ENCODE data around the gene ACP2. TPM values are rescaled to one million over a fixed set of nuclear protein-coding genes. Genes with fewer than 3 reads are reported as not detected.

The ACP2 gene
- total RNA-seq, 1 donor from 2014 or later, result 22.5 TPM

DNA sequence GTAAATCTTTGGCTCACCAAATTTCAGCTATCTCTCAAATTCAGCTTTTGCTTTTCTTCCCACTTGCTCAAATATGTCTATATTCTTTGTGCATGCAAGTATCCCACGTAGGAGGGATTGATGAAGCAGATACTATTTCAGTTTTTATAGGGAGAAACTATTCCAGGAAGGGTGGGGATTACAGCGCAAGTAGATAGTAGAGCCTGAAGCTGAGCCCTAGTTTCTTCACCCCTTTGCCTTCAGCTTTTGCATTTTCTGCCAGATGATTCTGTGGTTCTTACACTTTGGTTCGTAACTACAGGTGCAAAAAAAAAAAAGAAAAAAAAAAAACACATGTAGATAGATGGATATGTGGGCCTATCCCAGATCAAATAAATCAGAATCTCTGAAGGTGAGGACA is 3.1 kb upstream of the ACP2 start:
- POLR2A ChIA-PET, result interaction anchor here (0.6 to 1.0 kb wide), 5 partner anchors 17 to 384 kb away, joined by 3 to 5 read pairs (median 4); partner anchors contain the start of gene DDB2
- TF ChIP-seq, protein P1, sequence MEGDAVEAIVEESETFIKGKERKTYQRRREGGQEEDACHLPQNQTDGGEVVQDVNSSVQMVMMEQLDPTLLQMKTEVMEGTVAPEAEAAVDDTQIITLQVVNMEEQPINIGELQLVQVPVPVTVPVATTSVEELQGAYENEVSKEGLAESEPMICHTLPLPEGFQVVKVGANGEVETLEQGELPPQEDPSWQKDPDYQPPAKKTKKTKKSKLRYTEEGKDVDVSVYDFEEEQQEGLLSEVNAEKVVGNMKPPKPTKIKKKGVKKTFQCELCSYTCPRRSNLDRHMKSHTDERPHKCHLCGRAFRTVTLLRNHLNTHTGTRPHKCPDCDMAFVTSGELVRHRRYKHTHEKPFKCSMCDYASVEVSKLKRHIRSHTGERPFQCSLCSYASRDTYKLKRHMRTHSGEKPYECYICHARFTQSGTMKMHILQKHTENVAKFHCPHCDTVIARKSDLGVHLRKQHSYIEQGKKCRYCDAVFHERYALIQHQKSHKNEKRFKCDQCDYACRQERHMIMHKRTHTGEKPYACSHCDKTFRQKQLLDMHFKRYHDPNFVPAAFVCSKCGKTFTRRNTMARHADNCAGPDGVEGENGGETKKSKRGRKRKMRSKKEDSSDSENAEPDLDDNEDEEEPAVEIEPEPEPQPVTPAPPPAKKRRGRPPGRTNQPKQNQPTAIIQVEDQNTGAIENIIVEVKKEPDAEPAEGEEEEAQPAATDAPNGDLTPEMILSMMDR (IDR thresholded peaks at IDR 0.05), result no peak
- CTCF ChIA-PET, result no interaction called here
- Mint-ChIP-seq H3K4me1 (peaks cover 21% of the 10 kb centered on the region), H3K27ac (no peak overlapping the region), H3K36me3 (ENCODE audit: low read depth) (peaks cover 12% of the 10 kb centered on the region), H3K27me3 (no peaks in the 10 kb centered on the region), H3K9me3 (no peaks in the 10 kb centered on the region), H3K4me3 (no peak overlapping the region)
- DNase-seq (no peak), ATAC-seq (ENCODE audit: low read depth) (no peak)
- intact Hi-C loops (cut with micrococcal nuclease), result no loop called here

DNA sequence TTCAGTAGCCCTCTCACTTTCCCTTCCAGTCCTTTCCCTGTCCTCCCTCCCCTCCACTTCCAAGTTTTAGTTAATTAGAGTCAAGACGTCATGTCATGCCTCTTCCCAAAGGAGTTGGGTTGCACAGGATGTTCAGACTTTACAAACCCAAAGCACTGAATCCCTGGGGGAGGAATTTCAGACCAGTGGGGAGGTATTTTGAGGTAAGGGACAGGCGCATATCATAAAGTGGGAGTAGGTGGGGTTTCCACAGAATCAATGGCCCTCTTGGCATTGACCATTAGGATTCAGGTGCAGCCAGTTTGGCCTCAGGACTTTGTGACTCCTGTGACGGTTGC is 733 bp upstream of the ACP2 start:
- intact Hi-C loops (cut with micrococcal nuclease), result no loop called here

DNA sequence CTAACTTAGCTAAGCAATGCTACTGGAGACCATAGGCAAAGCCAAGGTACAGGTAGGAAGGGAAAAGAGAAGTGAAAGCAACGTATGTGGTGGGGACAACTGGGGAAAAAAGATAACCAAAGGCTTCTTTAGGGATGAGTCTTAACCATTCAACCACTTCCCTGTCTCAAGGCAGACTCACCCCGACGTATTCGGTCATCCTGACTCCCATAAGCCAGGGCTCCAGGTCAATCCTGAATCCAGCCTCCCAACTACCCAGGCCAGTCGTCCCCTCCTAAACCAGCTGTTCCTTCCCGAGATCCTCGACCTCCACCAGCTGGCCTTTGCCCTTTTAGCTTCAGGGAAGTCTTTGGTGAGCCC is 330 bp downstream of the ACP2 start:
- peaks cover 21% of the 10 kb centered on the region for H3K4me1 Mint-ChIP-seq
- no peak for DNase-seq
- ATAC-seq (ENCODE audit: low read depth), result peak; percentile 6

More for the DNA sequence above, 733 bp upstream of the ACP2 start:
- Mint-ChIP-seq H3K4me3 (peak overlapping the region; percentile 98), H3K9me3 (no peaks in the 10 kb centered on the region), H3K27me3 (no peaks in the 10 kb centered on the region), H3K36me3 (ENCODE audit: low read depth) (peaks cover 30% of the 10 kb centered on the region), H3K27ac (peak overlapping the region; percentile 98), H3K4me1 (peaks cover 21% of the 10 kb centered on the region)
- no peak for DNase-seq
- TF ChIP-seq, protein P1 (IDR thresholded peaks at IDR 0.05), result no peak
- ATAC-seq (ENCODE audit: low read depth), result no peak
- POLR2A ChIA-PET, result interaction anchor here (1.0 to 2.7 kb wide), 11 partner anchors 16 to 466 kb away, joined by 3 to 77 read pairs (median 6); partner anchors contain the start of genes AGBL2, CSTPP1, DDB2 and MADD
- CTCF ChIA-PET, result interaction anchor here (0.8 to 2.8 kb wide), 2 partner anchors 10 to 34 kb away, joined by 3 to 9 read pairs; partner anchors contain the start of gene DDB2

DNA sequence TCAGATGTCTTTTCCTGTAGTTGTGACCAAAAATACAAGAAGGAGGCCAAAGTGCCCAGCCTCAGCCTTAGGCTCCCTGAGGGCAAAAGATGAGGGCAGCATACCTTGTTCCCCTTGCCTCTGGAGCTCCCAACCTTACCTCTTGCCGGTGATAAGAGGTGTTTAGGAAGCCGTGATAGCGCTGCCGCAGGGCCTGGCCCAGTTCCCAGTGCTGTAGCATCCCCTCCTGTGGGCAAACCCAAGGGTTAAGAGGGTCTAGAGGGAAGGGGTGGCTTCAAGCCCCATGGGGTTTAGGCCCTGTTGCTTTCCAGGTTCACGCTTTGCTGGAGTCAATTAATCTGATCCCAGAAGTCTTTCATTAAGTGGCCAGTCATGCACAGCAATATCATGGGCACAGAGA is 1.1 kb downstream of the ACP2 start:
- Mint-ChIP-seq H3K27me3 (no peaks in the 10 kb centered on the region), H3K4me1 (peaks cover 21% of the 10 kb centered on the region), H3K9me3 (no peaks in the 10 kb centered on the region), H3K4me3 (peak overlapping the region; percentile 98), H3K36me3 (ENCODE audit: low read depth) (peaks cover 48% of the 10 kb centered on the region), H3K27ac (no peak overlapping the region)
- ATAC-seq (ENCODE audit: low read depth) (no peak), DNase-seq (no peak)
- intact Hi-C loops (cut with micrococcal nuclease), result no loop called here
- ChIA-PET POLR2A (interaction anchor here (1.4 to 2.7 kb wide), 6 partner anchors 12 to 331 kb away, joined by 4 to 77 read pairs (median 6); partner anchors contain the start of genes ARFGAP2 and DDB2), CTCF (interaction anchor here (1.2 to 2.8 kb wide), 3 partner anchors 12 to 70 kb away, joined by 3 to 9 read pairs (median 6); partner anchors contain the start of gene ARFGAP2)
- TF ChIP-seq, protein P1 (IDR thresholded peaks at IDR 0.05), result no peak

More for the DNA sequence above, 330 bp downstream of the ACP2 start:
- Mint-ChIP-seq H3K36me3 (ENCODE audit: low read depth) (peaks cover 40% of the 10 kb centered on the region), H3K27me3 (no peaks in the 10 kb centered on the region), H3K27ac (peak overlapping the region; percentile 98), H3K9me3 (no peaks in the 10 kb centered on the region), H3K4me3 (peak overlapping the region; percentile 98)
- intact Hi-C loops (cut with micrococcal nuclease), result loop anchor here (1.0 kb wide), 7 partner anchors 21 to 548 kb away; partner anchors contain the start of genes ARHGAP1, CSTPP1, PSMC3 and SLC39A13
- TF ChIP-seq, protein P1 (IDR thresholded peaks at IDR 0.05), result no peak
- CTCF ChIA-PET, result interaction anchor here (0.7 to 2.8 kb wide), 8 partner anchors 11 to 547 kb away, joined by 3 to 9 read pairs (median 4); partner anchors contain the start of genes ARFGAP2, DDB2 and ZNF408
- POLR2A ChIA-PET, result interaction anchor here (0.6 to 2.7 kb wide), 25 partner anchors 9 to 467 kb away, joined by 3 to 77 read pairs (median 4); partner anchors contain the start of genes AGBL2, ARFGAP2, CELF1 and CSTPP1

DNA sequence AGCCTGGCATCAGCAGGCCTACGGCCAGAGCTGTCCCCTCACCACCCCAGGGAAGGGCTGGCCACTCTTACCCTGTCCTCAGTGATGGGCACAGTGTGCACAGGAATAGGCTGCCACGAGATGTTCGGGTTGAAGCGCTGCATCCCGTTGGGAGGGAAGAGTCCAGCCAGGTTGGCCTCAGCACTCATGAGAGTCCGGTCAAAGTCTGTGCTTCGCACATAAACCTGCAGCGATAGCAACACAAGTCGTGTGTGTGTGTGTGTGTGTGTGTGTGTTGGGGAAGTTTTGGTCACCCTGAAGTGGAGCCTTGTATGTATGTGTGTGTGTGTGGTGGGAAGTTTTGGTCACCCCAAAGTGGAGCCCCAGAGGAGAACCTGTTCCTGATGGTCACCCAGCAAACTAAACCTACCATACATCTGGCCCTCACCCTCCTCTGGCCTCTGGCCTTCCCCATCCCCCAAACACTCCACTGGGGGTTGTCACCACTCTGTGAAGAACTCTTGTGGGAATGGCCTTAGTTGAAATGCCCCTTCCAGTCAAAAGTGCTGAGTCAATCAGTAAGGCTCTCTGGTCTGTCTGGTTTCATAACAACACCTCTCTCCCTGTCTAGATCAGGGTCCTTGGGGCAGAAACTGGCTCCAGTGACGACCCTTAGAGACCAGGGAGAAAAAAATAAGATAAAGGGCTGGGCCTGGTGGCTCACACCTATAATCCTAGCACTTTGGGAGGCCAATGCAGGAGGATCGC is 2.8 kb downstream of the ACP2 start:
- intact Hi-C loops (cut with micrococcal nuclease), result no loop called here
- Mint-ChIP-seq H3K9me3 (no peaks in the 10 kb centered on the region), H3K27ac (no peak overlapping the region), H3K36me3 (ENCODE audit: low read depth) (peaks cover 65% of the 10 kb centered on the region), H3K4me3 (no peak overlapping the region), H3K4me1 (peaks cover 21% of the 10 kb centered on the region), H3K27me3 (no peaks in the 10 kb centered on the region)
- TF ChIP-seq, protein P1 (IDR thresholded peaks at IDR 0.05), result no peak
- DNase-seq, result no peak
- ATAC-seq (ENCODE audit: low read depth), result no peak
- ChIA-PET CTCF (no interaction called here), POLR2A (interaction anchor here (1.4 kb wide), 1 partner anchor 27 kb away, joined by 5 read pairs; no protein-coding TSS in a partner anchor)
